SK-N-SH treated with all-trans-retinoic acid at 6 μM for 48 hours (cell line): ENCODE results near the gene PRKACA.

Source experiments
- ATAC-seq: fragments of 200-7000 bp; cut with Tn5 transposase; 3 replicates; pipeline ENCODE4 v1.9.1; 2020; ENCODE audit warnings: mild to moderate bottlenecking, moderate library complexity
- ARNTL ChIP-seq: fragments of 450-650 bp; formaldehyde crosslinking; IDR thresholded peaks from 2 replicates; pipeline ENCODE4 v1.5.0; 2020; ENCODE audit warnings: low read depth, mild to moderate bottlenecking, moderate library complexity, borderline replicate concordance
- BACH2 ChIP-seq: fragments of 250-450 bp; sonication (Bioruptor Pico); IDR thresholded peaks from 2 replicates; pipeline ENCODE4 v1.9.0; 2021; ENCODE audit warnings: mild to moderate bottlenecking, borderline replicate concordance
- CSDC2 ChIP-seq: fragments of 250-450 bp; sonication (Bioruptor Pico); IDR thresholded peaks from 2 replicates; pipeline ENCODE4 v1.5.0; 2020; ENCODE audit warnings: mild to moderate bottlenecking, moderate library complexity
- ESRRG ChIP-seq: fragments of 250-450 bp; sonication (Bioruptor Pico); IDR thresholded peaks from 2 replicates; pipeline ENCODE4 v1.6.1; 2021; ENCODE audit warnings: mild to moderate bottlenecking
- GLIS3 ChIP-seq: fragments of 250-450 bp; sonication (Bioruptor Pico); IDR thresholded peaks from 2 replicates; pipeline ENCODE4 v1.5.0; 2020; ENCODE audit warnings: mild to moderate bottlenecking, moderate library complexity
- ISL1 ChIP-seq: fragments of 250-450 bp; sonication (Bioruptor Pico); IDR thresholded peaks from 2 replicates; pipeline ENCODE4 v2.1.2; 2022; ENCODE audit warnings: mild to moderate bottlenecking, moderate library complexity
- PPARA ChIP-seq: fragments of 250-450 bp; sonication (Bioruptor Pico); IDR thresholded peaks from 2 replicates; pipeline ENCODE4 v1.5.0; 2020; ENCODE audit warnings: mild to moderate bottlenecking, borderline replicate concordance
- RARB ChIP-seq: fragments of 250-450 bp; sonication (Bioruptor Pico); IDR thresholded peaks from 2 replicates; pipeline ENCODE4 v1.8.0; 2021; ENCODE audit warnings: mild to moderate bottlenecking, moderate library complexity
- SNAI2 ChIP-seq: fragments of 250-450 bp; sonication (Bioruptor Pico); IDR thresholded peaks from 2 replicates; pipeline ENCODE4 v1.5.0; 2020; ENCODE audit warnings: mild to moderate bottlenecking, moderate library complexity
- TCF4 ChIP-seq: fragments of 250-450 bp; sonication (Bioruptor Pico); IDR thresholded peaks from 2 replicates; pipeline ENCODE4 v1.8.0; 2021; ENCODE audit warnings: mild to moderate bottlenecking, moderate library complexity, borderline replicate concordance
- TOX ChIP-seq: fragments of 250-450 bp; sonication (Bioruptor Pico); IDR thresholded peaks from 2 replicates; pipeline ENCODE4 v1.8.0; 2021; ENCODE audit warnings: mild to moderate bottlenecking, moderate library complexity, borderline replicate concordance
- ZC3H10 ChIP-seq: fragments of 250-450 bp; sonication (Bioruptor Pico); IDR thresholded peaks from 2 replicates; pipeline ENCODE4 v1.5.1; 2021; ENCODE audit warnings: mild to moderate bottlenecking, moderate library complexity
- ZFP3 ChIP-seq: fragments of 250-450 bp; sonication (Bioruptor Pico); IDR thresholded peaks from 2 replicates; pipeline ENCODE4 v1.5.0; 2020; ENCODE audit warnings: mild to moderate bottlenecking, moderate library complexity
- ZFP30 ChIP-seq: fragments of 450-650 bp; formaldehyde crosslinking; IDR thresholded peaks from 2 replicates; pipeline ENCODE4 v1.5.0; 2022; ENCODE audit warnings: mild to moderate bottlenecking, moderate library complexity
- ZNF565 ChIP-seq: fragments of 450-650 bp; formaldehyde crosslinking; conservative IDR thresholded peaks from 2 replicates; pipeline ENCODE4 v1.5.0; 2020; ENCODE audit warnings: low read depth, mild to moderate bottlenecking, moderate library complexity
- ZNF70 ChIP-seq: fragments of 450-650 bp; formaldehyde crosslinking; IDR thresholded peaks from 2 replicates; pipeline ENCODE4 v1.5.0; 2020; ENCODE audit warnings: mild to moderate bottlenecking, moderate library complexity
- ZNF8 ChIP-seq: fragments of 450-650 bp; formaldehyde crosslinking; IDR thresholded peaks from 2 replicates; pipeline ENCODE4 v1.5.0; 2020; ENCODE audit warnings: mild to moderate bottlenecking, moderate library complexity
- TF ChIP-seq, protein P1 (sequence below): fragments of 250-450 bp; sonication (Bioruptor Pico); IDR thresholded peaks from 2 replicates; pipeline ENCODE4 v1.8.0; 2021; ENCODE audit warnings: low read depth, mild to moderate bottlenecking, moderate library complexity, borderline replicate concordance
- TF ChIP-seq, protein P2 (sequence below): fragments of 250-450 bp; sonication (Bioruptor Pico); IDR thresholded peaks from 2 replicates; pipeline ENCODE4 v1.5.0; 2020; ENCODE audit warnings: mild to moderate bottlenecking, moderate library complexity
- TF ChIP-seq, protein P3 (sequence below): fragments of 250-450 bp; sonication (Bioruptor Pico); IDR thresholded peaks from 2 replicates; pipeline ENCODE4 v1.5.1; 2020; ENCODE audit warnings: low read depth, mild to moderate bottlenecking, moderate library complexity
- TF ChIP-seq, protein P4 (sequence below): fragments of 250-450 bp; sonication (Bioruptor Pico); IDR thresholded peaks from 2 replicates; pipeline ENCODE4 v1.5.1; 2021; ENCODE audit warnings: mild to moderate bottlenecking, moderate library complexity

Gene PRKACA

DNA sequence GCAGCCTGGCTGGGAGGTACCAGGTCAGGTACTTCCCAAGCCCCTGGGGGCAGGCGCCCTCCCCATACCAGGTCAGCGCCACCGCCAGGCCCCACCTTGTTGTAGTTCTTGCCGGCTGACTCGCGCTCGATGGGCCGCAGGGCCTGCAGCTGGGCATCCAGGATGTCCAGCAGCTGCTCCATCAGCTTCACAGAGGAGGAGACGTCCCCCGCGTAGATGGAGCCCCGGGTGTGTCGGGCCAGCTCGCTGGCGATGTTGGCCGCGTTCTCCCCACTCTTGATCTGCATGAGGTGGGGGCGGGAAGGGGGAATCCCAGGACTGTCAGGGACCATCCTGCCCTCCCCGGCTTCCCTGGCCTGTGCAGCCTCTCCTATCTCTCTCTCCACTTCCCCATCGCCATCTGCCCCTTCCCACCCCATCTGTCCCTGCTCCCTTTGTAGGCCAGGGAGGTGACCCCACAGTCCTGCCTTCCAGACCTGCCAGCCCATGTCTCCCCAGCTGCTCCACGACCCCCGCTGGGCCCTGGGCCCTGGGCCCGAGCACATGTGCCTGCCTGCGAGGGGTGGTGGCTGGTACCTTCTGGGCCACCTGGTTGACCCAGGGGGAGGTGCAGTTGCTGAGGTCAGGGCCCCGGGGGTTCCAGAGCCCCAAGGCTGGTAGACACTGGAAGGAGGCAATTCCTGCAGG is 42.6 kb upstream of the PRKACA start:
- TF ChIP-seq ESRRG (CRISPR knock-in tag) (no peak), TOX (no peak), RARB (CRISPR knock-in tag) (no peak), ZNF565 (no peak), CSDC2 (CRISPR knock-in tag) (no peak), SNAI2 (no peak), PPARA (no peak), ZNF70 (no peak), ZFP30 (no peak), TCF4 (CRISPR knock-in tag) (no peak), ZNF8 (CRISPR knock-in tag) (no peak), BACH2 (CRISPR knock-in tag) (no peak), ZFP3 (CRISPR knock-in tag) (no peak), ZC3H10 (CRISPR knock-in tag) (no peak), ISL1 (CRISPR knock-in tag) (no peak), GLIS3 (CRISPR knock-in tag) (no peak), ARNTL (CRISPR knock-in tag) (no peak)
- TF ChIP-seq, protein P1, sequence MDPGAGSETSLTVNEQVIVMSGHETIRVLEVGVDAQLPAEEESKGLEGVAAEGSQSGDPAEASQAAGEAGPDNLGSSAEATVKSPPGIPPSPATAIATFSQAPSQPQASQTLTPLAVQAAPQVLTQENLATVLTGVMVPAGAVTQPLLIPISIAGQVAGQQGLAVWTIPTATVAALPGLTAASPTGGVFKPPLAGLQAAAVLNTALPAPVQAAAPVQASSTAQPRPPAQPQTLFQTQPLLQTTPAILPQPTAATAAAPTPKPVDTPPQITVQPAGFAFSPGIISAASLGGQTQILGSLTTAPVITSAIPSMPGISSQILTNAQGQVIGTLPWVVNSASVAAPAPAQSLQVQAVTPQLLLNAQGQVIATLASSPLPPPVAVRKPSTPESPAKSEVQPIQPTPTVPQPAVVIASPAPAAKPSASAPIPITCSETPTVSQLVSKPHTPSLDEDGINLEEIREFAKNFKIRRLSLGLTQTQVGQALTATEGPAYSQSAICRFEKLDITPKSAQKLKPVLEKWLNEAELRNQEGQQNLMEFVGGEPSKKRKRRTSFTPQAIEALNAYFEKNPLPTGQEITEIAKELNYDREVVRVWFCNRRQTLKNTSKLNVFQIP (CRISPR knock-in tag), result no peak
- TF ChIP-seq, protein P2, sequence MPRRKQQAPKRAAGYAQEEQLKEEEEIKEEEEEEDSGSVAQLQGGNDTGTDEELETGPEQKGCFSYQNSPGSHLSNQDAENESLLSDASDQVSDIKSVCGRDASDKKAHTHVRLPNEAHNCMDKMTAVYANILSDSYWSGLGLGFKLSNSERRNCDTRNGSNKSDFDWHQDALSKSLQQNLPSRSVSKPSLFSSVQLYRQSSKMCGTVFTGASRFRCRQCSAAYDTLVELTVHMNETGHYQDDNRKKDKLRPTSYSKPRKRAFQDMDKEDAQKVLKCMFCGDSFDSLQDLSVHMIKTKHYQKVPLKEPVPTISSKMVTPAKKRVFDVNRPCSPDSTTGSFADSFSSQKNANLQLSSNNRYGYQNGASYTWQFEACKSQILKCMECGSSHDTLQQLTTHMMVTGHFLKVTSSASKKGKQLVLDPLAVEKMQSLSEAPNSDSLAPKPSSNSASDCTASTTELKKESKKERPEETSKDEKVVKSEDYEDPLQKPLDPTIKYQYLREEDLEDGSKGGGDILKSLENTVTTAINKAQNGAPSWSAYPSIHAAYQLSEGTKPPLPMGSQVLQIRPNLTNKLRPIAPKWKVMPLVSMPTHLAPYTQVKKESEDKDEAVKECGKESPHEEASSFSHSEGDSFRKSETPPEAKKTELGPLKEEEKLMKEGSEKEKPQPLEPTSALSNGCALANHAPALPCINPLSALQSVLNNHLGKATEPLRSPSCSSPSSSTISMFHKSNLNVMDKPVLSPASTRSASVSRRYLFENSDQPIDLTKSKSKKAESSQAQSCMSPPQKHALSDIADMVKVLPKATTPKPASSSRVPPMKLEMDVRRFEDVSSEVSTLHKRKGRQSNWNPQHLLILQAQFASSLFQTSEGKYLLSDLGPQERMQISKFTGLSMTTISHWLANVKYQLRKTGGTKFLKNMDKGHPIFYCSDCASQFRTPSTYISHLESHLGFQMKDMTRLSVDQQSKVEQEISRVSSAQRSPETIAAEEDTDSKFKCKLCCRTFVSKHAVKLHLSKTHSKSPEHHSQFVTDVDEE, result no peak
- no peak for ATAC-seq

DNA sequence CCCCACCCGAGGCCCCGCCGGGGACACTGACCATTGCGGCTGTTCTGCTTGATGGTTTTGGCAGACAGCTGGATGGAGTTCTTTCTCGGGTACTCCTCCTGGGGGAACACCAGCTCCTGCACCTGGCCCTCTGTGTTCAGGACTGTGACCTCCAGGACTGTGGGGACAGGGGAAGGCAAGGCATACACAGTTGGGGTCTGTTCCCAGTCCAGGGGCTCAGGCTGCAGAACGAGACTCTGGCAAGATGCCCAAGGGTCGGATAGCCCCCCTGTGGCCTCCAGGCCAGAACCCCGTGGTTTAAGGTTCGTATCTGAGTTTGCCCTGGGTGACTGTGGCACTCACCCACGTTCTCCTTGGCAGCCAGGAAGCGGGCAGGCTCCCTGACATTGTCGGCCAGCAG is 41.5 kb upstream of the PRKACA start:
- ATAC-seq, result no peak
- no peak for TF ChIP-seq TCF4 (CRISPR knock-in tag)
- TF ChIP-seq ZFP30, result no peak
- TF ChIP-seq, protein P3, sequence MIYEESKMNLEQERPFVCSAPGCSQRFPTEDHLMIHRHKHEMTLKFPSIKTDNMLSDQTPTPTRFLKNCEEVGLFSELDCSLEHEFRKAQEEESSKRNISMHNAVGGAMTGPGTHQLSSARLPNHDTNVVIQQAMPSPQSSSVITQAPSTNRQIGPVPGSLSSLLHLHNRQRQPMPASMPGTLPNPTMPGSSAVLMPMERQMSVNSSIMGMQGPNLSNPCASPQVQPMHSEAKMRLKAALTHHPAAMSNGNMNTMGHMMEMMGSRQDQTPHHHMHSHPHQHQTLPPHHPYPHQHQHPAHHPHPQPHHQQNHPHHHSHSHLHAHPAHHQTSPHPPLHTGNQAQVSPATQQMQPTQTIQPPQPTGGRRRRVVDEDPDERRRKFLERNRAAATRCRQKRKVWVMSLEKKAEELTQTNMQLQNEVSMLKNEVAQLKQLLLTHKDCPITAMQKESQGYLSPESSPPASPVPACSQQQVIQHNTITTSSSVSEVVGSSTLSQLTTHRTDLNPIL, result no peak

DNA sequence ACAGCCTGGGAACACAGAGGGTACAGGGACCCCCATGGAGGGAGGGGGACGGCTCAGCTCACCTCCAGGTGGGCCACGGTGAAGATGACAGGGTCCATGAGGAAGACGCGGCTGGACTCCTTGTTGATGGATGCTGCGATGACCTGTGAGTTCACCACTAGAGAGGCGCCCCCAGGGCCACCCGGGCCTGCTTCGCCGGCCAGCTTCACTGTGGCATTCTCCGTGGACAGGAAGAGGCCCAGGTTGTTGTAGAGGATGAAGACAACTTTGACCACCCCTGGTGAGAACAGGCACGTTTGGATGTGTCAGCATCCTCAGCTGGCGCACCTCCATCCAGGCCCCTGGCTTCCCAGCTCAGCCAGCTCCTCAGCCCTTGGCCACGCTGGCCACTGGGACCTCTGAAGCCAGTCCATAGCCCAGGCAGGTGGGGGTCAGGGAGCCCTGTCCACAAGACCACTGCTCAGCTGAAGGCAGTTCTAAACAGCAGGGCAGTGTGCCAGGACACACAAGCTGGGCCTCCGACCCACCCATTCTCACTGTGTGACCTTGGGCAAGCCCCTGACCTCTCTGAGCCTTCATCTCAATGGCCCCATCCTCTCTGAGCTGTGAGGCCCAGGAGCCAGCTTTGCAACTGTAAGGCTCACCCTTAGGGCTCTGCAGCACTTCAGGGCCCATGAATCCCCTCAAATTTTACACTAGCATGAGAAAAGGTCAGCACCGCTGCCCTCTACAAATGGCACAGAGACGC is 40.9 kb upstream of the PRKACA start:
- ATAC-seq, result no peak

More for the DNA sequence above, 40.9 kb upstream of the PRKACA start:
- TF ChIP-seq SNAI2, result no peak
- TF ChIP-seq ZC3H10 (CRISPR knock-in tag), result no peak
- no peak for TF ChIP-seq TOX
- TF ChIP-seq, protein P3, result no peak
- TF ChIP-seq, protein P4, sequence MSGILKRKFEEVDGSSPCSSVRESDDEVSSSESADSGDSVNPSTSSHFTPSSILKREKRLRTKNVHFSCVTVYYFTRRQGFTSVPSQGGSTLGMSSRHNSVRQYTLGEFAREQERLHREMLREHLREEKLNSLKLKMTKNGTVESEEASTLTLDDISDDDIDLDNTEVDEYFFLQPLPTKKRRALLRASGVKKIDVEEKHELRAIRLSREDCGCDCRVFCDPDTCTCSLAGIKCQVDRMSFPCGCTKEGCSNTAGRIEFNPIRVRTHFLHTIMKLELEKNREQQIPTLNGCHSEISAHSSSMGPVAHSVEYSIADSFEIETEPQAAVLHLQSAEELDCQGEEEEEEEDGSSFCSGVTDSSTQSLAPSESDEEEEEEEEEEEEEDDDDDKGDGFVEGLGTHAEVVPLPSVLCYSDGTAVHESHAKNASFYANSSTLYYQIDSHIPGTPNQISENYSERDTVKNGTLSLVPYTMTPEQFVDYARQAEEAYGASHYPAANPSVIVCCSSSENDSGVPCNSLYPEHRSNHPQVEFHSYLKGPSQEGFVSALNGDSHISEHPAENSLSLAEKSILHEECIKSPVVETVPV, result no peak
- TF ChIP-seq TCF4 (CRISPR knock-in tag), result no peak
- TF ChIP-seq ZNF8 (CRISPR knock-in tag), result no peak
